ENCODE measurements around the gene SLC18A3.

SLC18A3 gene

DNA sequence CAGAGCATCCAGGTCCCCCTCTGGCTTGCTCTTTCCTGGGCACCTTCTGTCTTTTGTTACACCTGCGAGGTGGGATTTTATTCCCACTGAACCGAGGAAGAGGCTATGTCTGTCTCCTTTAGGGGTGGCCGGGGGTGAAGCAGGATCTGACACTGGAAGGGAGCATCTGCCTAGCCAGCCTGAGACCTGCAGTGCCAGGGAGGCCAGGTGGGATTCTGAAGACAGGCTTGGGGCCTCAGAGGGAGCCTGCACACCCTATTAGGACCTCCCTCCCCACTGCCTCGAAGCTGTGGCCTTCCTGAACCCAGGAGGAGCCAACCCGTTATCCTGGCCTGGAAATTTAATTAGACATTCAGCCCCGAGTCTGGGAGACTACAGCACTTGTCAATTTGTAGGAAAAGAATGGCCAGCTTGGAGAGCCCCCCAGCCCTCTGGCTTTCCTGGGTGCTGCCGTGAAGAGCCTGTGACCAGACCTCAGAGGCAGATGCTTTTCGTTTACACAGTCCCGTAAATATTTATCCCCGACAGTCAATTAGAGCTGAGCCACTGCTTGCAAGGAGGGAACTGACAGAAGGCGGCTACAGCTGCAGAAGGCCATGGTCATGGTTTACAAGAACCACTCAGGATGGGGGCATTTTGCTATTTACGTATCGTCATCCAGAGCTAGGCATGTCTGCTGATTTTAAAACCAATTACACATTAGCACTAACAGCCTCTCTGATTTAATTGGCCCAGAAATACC lies 23.4 kb downstream of the SLC18A3 start:
- H3K23ac ChIP-seq (ENCODE audit: low read length): no peak overlapping the region
- H3K79me2 ChIP-seq (ENCODE audit: control insufficient read depth, insufficient read depth, low read length): no peaks in the 10 kb centered on the region
- no peaks in the 10 kb centered on the region for H3K4me1 ChIP-seq (ENCODE audit: control insufficient read depth, low read depth, low read length)
- H3K56ac ChIP-seq (ENCODE audit: low read length): no peak overlapping the region
- no peak overlapping the region for H3K4me3 ChIP-seq (ENCODE audit: low read length)
- H2BK5ac ChIP-seq (ENCODE audit: low read length): no peak overlapping the region
- no peak for DNase-seq
- no peaks in the 10 kb centered on the region for H3K79me1 ChIP-seq (ENCODE audit: low read length)
- H3K27ac ChIP-seq (ENCODE audit: low read depth, low read length): no peak overlapping the region
- no peak overlapping the region for H3K9ac ChIP-seq (ENCODE audit: low read length)
- no peak overlapping the region for H2BK15ac ChIP-seq (replicated peaks; ENCODE audit: low read depth)
- H4K8ac ChIP-seq (ENCODE audit: low read depth, low read length): no peak overlapping the region
- H3K27me3 ChIP-seq (ENCODE audit: insufficient read depth, low read length, poor library complexity): no peaks in the 10 kb centered on the region
- H2BK120ac ChIP-seq (ENCODE audit: low read depth, low read length): no peak overlapping the region
- H4K5ac ChIP-seq (ENCODE audit: low read length): no peak overlapping the region
- no CpG with 5 or more reads among the region's 13 CpGs for WGBS (ENCODE audit: extremely low coverage, insufficient coverage, low lambda C conversion rate)
- no peak overlapping the region for H3K4ac ChIP-seq (ENCODE audit: low read depth, low read length)
- H3K4me2 ChIP-seq (ENCODE audit: low read length): no peak overlapping the region
- H3K18ac ChIP-seq (ENCODE audit: low read length): no peak overlapping the region
- H3K36me3 ChIP-seq (ENCODE audit: control insufficient read depth, insufficient read depth, low read length): no peaks in the 10 kb centered on the region
- H2AK5ac ChIP-seq (ENCODE audit: low read length): no peak overlapping the region

- H3K27me3 ChIP-seq (ENCODE audit: insufficient read depth, low read length, poor library complexity): no peaks in the 10 kb centered on the region
Measured at GRCh38 chr10:49634069-49634660, 24.1 kb downstream of the SLC18A3 start.

GRCh38 chr10:49642311-49642710 lies 32.2 kb downstream of the SLC18A3 start:
- no peak overlapping the region for H2BK120ac ChIP-seq (ENCODE audit: low read depth, low read length)
- no peaks in the 10 kb centered on the region for H3K27me3 ChIP-seq (ENCODE audit: insufficient read depth, low read length, poor library complexity)
- no peak overlapping the region for H2AK5ac ChIP-seq (ENCODE audit: low read length)
- H3K36me3 ChIP-seq (ENCODE audit: control insufficient read depth, insufficient read depth, low read length): no peaks in the 10 kb centered on the region
- H3K56ac ChIP-seq (ENCODE audit: low read length): no peak overlapping the region
- H3K4me2 ChIP-seq (ENCODE audit: low read length): no peak overlapping the region
- no peak overlapping the region for H3K27ac ChIP-seq (ENCODE audit: low read depth, low read length)
- no peak overlapping the region for H3K4ac ChIP-seq (ENCODE audit: low read depth, low read length)
- no peak overlapping the region for H3K9ac ChIP-seq (ENCODE audit: low read length)
- no peaks in the 10 kb centered on the region for H3K4me1 ChIP-seq (ENCODE audit: control insufficient read depth, low read depth, low read length)
- no CpG with 5 or more reads among the region's 3 CpGs for WGBS (ENCODE audit: extremely low coverage, insufficient coverage, low lambda C conversion rate)
- no peak overlapping the region for H2BK5ac ChIP-seq (ENCODE audit: low read length)
- no peak overlapping the region for H3K23ac ChIP-seq (ENCODE audit: low read length)
- H2BK15ac ChIP-seq (replicated peaks; ENCODE audit: low read depth): no peak overlapping the region
- H3K18ac ChIP-seq (ENCODE audit: low read length): no peak overlapping the region
- no peaks in the 10 kb centered on the region for H3K79me1 ChIP-seq (ENCODE audit: low read length)
- H3K4me3 ChIP-seq (ENCODE audit: low read length): no peak overlapping the region
- H4K8ac ChIP-seq (ENCODE audit: low read depth, low read length): no peak overlapping the region
- DNase-seq: no peak
- H4K5ac ChIP-seq (ENCODE audit: low read length): no peak overlapping the region
- H3K79me2 ChIP-seq (ENCODE audit: control insufficient read depth, insufficient read depth, low read length): no peaks in the 10 kb centered on the region

More at GRCh38 chr10:49634069-49634660, 24.1 kb downstream of the SLC18A3 start:
- Histone ChIP-seq H2BK15ac (replicated peaks; ENCODE audit: low read depth) (no peak overlapping the region), H2BK5ac (ENCODE audit: low read length) (no peak overlapping the region), H3K36me3 (ENCODE audit: control insufficient read depth, insufficient read depth, low read length) (no peaks in the 10 kb centered on the region), H3K27ac (ENCODE audit: low read depth, low read length) (no peak overlapping the region), H4K5ac (ENCODE audit: low read length) (no peak overlapping the region), H3K23ac (ENCODE audit: low read length) (no peak overlapping the region), H3K56ac (ENCODE audit: low read length) (no peak overlapping the region), H3K18ac (ENCODE audit: low read length) (no peak overlapping the region), H3K9ac (ENCODE audit: low read length) (no peak overlapping the region), H3K79me2 (ENCODE audit: control insufficient read depth, insufficient read depth, low read length) (no peaks in the 10 kb centered on the region), H2BK120ac (ENCODE audit: low read depth, low read length) (no peak overlapping the region), H3K4ac (ENCODE audit: low read depth, low read length) (no peak overlapping the region), H3K4me1 (ENCODE audit: control insufficient read depth, low read depth, low read length) (no peaks in the 10 kb centered on the region), H3K79me1 (ENCODE audit: low read length) (no peaks in the 10 kb centered on the region), H2AK5ac (ENCODE audit: low read length) (no peak overlapping the region), H3K4me3 (ENCODE audit: low read length) (no peak overlapping the region), H3K4me2 (ENCODE audit: low read length) (no peak overlapping the region), H4K8ac (ENCODE audit: low read depth, low read length) (no peak overlapping the region)
- no CpG with 5 or more reads among the region's 8 CpGs for WGBS (ENCODE audit: extremely low coverage, insufficient coverage, low lambda C conversion rate)
- DNase-seq: no peak

DNA sequence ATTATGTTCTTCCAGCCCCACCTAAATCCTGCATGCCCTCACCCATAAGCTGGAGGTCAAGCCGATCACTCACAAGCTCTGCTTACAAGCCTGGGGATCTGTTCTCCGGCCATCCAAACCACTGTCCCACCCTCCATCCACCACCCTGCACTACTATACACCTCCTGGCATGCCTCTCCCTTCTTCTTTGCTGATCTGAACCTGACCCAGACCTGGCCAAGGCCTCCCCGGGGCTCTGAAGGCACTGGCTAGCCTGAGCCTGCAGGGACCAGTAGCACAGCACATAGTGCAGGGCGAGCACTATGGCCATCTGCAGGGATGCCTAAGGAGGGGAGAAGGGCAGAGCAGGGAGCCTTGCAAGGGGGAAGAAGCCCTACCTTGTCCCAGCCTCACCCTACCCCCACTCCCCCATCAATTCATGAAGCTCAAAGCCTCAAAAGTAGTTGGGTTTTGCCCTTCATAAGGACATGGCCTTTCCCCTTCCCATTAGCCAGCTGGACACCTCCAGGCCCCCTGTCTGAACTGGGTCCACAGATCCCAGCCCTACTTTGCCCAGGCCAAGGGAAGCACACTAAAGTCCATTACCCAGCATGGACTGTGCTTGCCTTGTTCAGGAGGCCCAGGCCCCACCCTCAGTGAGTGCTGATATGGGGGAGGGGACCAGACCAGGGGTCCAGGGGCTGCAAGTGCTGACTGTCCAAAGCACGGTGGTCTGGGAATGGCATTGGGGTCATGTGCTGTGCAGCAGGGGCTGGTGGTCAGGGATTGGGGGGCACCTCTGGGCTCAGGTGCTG lies 33.3 kb downstream of the SLC18A3 start:
- no peak overlapping the region for H4K5ac ChIP-seq (ENCODE audit: low read length)
- H3K4me1 ChIP-seq (ENCODE audit: control insufficient read depth, low read depth, low read length): no peaks in the 10 kb centered on the region
- H3K9ac ChIP-seq (ENCODE audit: low read length): no peak overlapping the region
- no peak overlapping the region for H3K27ac ChIP-seq (ENCODE audit: low read depth, low read length)
- H3K18ac ChIP-seq (ENCODE audit: low read length): no peak overlapping the region
- H3K56ac ChIP-seq (ENCODE audit: low read length): no peak overlapping the region
- H2BK5ac ChIP-seq (ENCODE audit: low read length): no peak overlapping the region
- no CpG with 5 or more reads among the region's 5 CpGs for WGBS (ENCODE audit: extremely low coverage, insufficient coverage, low lambda C conversion rate)
- H2BK120ac ChIP-seq (ENCODE audit: low read depth, low read length): no peak overlapping the region
- H3K4me3 ChIP-seq (ENCODE audit: low read length): no peak overlapping the region
- no peak overlapping the region for H3K23ac ChIP-seq (ENCODE audit: low read length)
- no peak overlapping the region for H2AK5ac ChIP-seq (ENCODE audit: low read length)
- H2BK15ac ChIP-seq (replicated peaks; ENCODE audit: low read depth): no peak overlapping the region
- no peak overlapping the region for H3K4me2 ChIP-seq (ENCODE audit: low read length)
- no peak overlapping the region for H3K4ac ChIP-seq (ENCODE audit: low read depth, low read length)
- H3K27me3 ChIP-seq (ENCODE audit: insufficient read depth, low read length, poor library complexity): no peaks in the 10 kb centered on the region
- H3K79me1 ChIP-seq (ENCODE audit: low read length): no peaks in the 10 kb centered on the region
- H3K36me3 ChIP-seq (ENCODE audit: control insufficient read depth, insufficient read depth, low read length): no peaks in the 10 kb centered on the region
- no peak overlapping the region for H4K8ac ChIP-seq (ENCODE audit: low read depth, low read length)
- no peak for DNase-seq
- H3K79me2 ChIP-seq (ENCODE audit: control insufficient read depth, insufficient read depth, low read length): no peaks in the 10 kb centered on the region

GRCh38 chr10:49644035-49644646 lies 34.0 kb downstream of the SLC18A3 start:
- no peaks in the 10 kb centered on the region for H3K27me3 ChIP-seq (ENCODE audit: insufficient read depth, low read length, poor library complexity)
- H3K4me1 ChIP-seq (ENCODE audit: control insufficient read depth, low read depth, low read length): no peaks in the 10 kb centered on the region
- H3K27ac ChIP-seq (ENCODE audit: low read depth, low read length): no peak overlapping the region
- no peak overlapping the region for H3K4me2 ChIP-seq (ENCODE audit: low read length)
- no peak overlapping the region for H3K18ac ChIP-seq (ENCODE audit: low read length)
- no peaks in the 10 kb centered on the region for H3K79me2 ChIP-seq (ENCODE audit: control insufficient read depth, insufficient read depth, low read length)
- no peak overlapping the region for H4K5ac ChIP-seq (ENCODE audit: low read length)
- no peak overlapping the region for H3K4me3 ChIP-seq (ENCODE audit: low read length)
- H2BK5ac ChIP-seq (ENCODE audit: low read length): no peak overlapping the region
- H3K79me1 ChIP-seq (ENCODE audit: low read length): no peaks in the 10 kb centered on the region
- no peak overlapping the region for H2BK120ac ChIP-seq (ENCODE audit: low read depth, low read length)
- H3K23ac ChIP-seq (ENCODE audit: low read length): no peak overlapping the region
- no peak overlapping the region for H4K8ac ChIP-seq (ENCODE audit: low read depth, low read length)
- no peak for DNase-seq
- no peak overlapping the region for H3K56ac ChIP-seq (ENCODE audit: low read length)
- no peak overlapping the region for H3K4ac ChIP-seq (ENCODE audit: low read depth, low read length)
- H2AK5ac ChIP-seq (ENCODE audit: low read length): no peak overlapping the region
- WGBS (ENCODE audit: extremely low coverage, insufficient coverage, low lambda C conversion rate): no CpG with 5 or more reads among the region's 7 CpGs
- H3K9ac ChIP-seq (ENCODE audit: low read length): no peak overlapping the region
- H2BK15ac ChIP-seq (replicated peaks; ENCODE audit: low read depth): no peak overlapping the region
- no peaks in the 10 kb centered on the region for H3K36me3 ChIP-seq (ENCODE audit: control insufficient read depth, insufficient read depth, low read length)

Data from mesendoderm (in vitro differentiated cells).